ENCODE data around the gene NOS1. TPM values are rescaled to one million over a fixed set of nuclear protein-coding genes. Genes with fewer than 3 reads are reported as not detected.
A peak's percentile ranks its signal among the peaks of the same experiment; 100 is the strongest.

NOS1 gene
- total RNA-seq, 1 experiment from 2014 or later: 131 TPM

GRCh38 chr12:117293510-117293909 lies 67.9 kb downstream of the NOS1 start:
- H3K4me1 ChIP-seq: no peaks in the 10 kb centered on the region
- H3K9me3 ChIP-seq (replicated peaks): peaks cover 10% of the 10 kb centered on the region
- H3K27ac ChIP-seq: no peak overlapping the region
- H3K4me3 ChIP-seq: no peak overlapping the region
- H3K36me3 ChIP-seq: peaks cover 47% of the 10 kb centered on the region
- DNase-seq: no peak
- no peaks in the 10 kb centered on the region for H3K27me3 ChIP-seq

DNA sequence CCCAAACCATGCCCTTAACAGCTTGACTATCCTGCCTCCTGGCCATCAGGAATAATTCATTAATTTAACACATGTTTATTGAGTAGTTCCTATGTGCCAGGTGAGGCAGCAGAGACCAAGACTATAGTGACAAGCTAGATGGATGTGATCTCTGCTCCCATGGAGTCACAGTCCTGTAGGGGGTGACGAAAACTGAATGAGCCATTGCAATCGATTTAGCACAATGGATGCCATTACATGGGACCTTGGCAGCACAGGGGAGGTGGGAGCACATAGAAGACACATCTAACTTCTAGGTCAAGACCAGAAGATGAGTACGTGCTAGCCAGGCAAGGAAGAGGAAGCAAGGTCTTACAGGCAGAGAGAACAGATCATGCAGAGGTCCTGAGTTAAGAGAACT lies 68.7 kb downstream of the NOS1 start:
- no peak overlapping the region for H3K4me3 ChIP-seq
- H3K27ac ChIP-seq: no peak overlapping the region
- DNase-seq: no peak
- peaks cover 52% of the 10 kb centered on the region for H3K36me3 ChIP-seq
- H3K27me3 ChIP-seq: no peaks in the 10 kb centered on the region
- H3K9me3 ChIP-seq (replicated peaks): peaks cover 15% of the 10 kb centered on the region
- H3K4me1 ChIP-seq: no peaks in the 10 kb centered on the region

- peak; percentile 84 to 88 for DNase-seq
- Histone ChIP-seq H3K4me1 (peaks cover 6% of the 10 kb centered on the region), H3K36me3 (peaks cover 59% of the 10 kb centered on the region), H3K9me3 (replicated peaks) (peaks cover 11% of the 10 kb centered on the region; the same call in 1 of the 2 replicates), H3K4me3 (no peak overlapping the region), H3K27ac (peak overlapping the region; percentile 66), H3K27me3 (no peaks in the 10 kb centered on the region)
Measured at GRCh38 chr12:117284140-117284539, 77.3 kb downstream of the NOS1 start.

GRCh38 chr12:117282490-117282889 lies 78.9 kb downstream of the NOS1 start:
- no peak for DNase-seq
- Histone ChIP-seq H3K27me3 (no peaks in the 10 kb centered on the region), H3K36me3 (peaks cover 46% of the 10 kb centered on the region), H3K4me1 (peaks cover 6% of the 10 kb centered on the region), H3K27ac (no peak overlapping the region), H3K9me3 (replicated peaks) (no peaks in the 10 kb centered on the region), H3K4me3 (no peak overlapping the region)

DNA sequence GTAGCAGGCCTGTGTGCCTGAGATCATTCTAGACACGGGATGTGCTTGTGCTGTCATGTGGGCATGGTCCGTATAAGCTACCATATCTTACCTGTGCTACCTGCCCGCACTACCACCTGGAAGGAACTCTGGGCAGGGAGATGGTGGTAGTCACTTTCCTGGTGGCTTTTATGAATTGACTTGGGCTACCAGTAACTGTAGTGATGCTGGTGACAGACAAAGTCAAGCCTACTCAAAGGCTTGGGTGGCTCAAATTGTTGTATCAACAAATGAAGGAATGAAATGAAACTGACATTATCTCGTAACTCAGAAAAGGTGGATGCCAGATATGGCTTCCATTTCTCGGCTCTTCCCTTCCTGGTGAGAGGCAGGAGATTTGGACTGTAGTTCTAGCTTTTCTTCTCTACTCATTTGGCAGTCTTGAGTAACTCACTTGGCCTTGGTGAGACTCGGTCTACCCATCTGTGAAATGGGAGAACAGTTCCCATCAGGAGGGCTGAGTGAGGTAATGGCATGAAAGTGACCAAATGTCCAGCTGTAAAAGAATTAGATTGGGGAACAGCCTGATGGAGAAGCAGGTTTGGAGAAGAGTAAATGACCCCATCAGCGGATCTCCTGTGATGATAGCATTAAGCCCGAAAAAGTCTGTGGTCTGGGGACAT lies 81.3 kb downstream of the NOS1 start:
- DNase-seq: no peak
- Histone ChIP-seq H3K27ac (no peak overlapping the region), H3K9me3 (replicated peaks) (no peaks in the 10 kb centered on the region), H3K4me1 (peaks cover 6% of the 10 kb centered on the region), H3K4me3 (no peak overlapping the region), H3K36me3 (peaks cover 33% of the 10 kb centered on the region), H3K27me3 (no peaks in the 10 kb centered on the region)

DNA sequence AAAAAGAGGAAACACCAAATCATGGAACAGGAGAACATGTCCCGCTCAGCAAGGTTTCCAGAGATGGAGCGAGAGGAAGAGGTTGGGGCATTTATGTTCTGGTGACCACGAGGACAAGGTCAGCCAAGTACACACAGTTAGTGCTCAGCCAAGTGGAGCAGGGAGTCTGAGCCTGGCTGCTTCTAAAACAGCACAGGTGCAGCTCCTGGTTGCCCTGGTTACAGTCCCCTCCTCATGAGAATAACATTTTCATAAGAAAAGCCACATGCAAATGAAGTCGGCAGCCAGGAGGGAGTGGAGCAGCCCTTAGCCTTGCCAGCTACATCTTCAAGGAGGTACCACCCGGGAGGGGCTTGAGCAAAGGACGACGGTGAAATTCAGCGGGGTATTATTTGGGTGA lies 81.8 kb downstream of the NOS1 start:
- Histone ChIP-seq H3K4me3 (no peak overlapping the region), H3K4me1 (peaks cover 6% of the 10 kb centered on the region), H3K36me3 (peaks cover 32% of the 10 kb centered on the region), H3K27me3 (no peaks in the 10 kb centered on the region), H3K27ac (no peak overlapping the region), H3K9me3 (replicated peaks) (no peaks in the 10 kb centered on the region)
- no peak for DNase-seq

- Histone ChIP-seq H3K27ac (no peak overlapping the region), H3K9me3 (replicated peaks) (no peaks in the 10 kb centered on the region), H3K4me3 (no peak overlapping the region)
Measured at GRCh38 chr12:117277875-117278274, 83.6 kb downstream of the NOS1 start.

DNA sequence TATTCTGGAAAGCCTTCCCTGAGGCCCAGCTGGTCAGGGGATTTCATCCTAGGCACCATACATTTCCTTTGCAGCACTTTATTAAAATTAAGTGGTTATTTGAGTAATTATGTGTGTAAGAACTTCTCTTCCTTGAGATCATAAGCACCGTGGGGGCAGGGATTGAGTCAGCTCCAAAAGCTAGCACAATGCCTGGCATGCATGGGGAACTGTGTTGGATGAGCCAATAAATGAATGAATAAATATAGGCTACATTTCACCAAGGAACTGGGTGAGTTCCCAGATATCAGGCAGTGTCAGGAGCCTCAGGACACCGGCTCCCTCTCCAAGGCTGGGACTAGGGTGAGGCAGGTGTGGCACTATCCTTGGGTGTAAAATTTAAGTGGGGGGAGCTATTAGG lies 88.3 kb downstream of the NOS1 start:
- Histone ChIP-seq H3K27me3 (no peaks in the 10 kb centered on the region), H3K27ac (no peak overlapping the region), H3K4me3 (no peak overlapping the region), H3K4me1 (no peaks in the 10 kb centered on the region), H3K36me3 (peaks cover 30% of the 10 kb centered on the region), H3K9me3 (replicated peaks) (no peaks in the 10 kb centered on the region)
- no peak for DNase-seq

More at GRCh38 chr12:117277875-117278274, 83.6 kb downstream of the NOS1 start:
- Histone ChIP-seq H3K4me1 (no peaks in the 10 kb centered on the region), H3K27me3 (no peaks in the 10 kb centered on the region), H3K36me3 (peaks cover 28% of the 10 kb centered on the region)
- no peak for DNase-seq

GRCh38 chr12:117272690-117273089 lies 88.7 kb downstream of the NOS1 start:
- no peaks in the 10 kb centered on the region for H3K9me3 ChIP-seq (replicated peaks)
- no peaks in the 10 kb centered on the region for H3K27me3 ChIP-seq
- no peak overlapping the region for H3K4me3 ChIP-seq
- no peaks in the 10 kb centered on the region for H3K4me1 ChIP-seq
- DNase-seq: no peak
- no peak overlapping the region for H3K27ac ChIP-seq
- H3K36me3 ChIP-seq: peaks cover 33% of the 10 kb centered on the region

DNA sequence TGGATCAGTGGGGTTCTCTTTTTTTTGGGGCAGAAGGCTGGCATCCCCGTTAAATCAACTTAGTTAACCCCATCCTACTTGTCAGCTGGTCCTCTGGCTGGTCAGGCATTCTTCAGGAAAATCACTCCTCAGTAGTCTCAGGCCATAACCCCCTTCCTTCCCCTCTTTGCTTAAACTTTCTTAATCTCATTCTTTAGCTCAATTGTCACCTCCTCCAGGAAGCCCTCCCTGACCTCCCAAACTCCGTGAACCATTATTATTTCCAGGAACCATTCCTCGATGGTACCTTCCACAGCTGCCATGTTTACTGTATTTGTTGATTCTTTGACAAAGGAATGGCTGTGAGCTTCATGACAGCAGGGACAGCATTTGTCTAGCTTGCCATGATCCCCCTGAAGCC lies 98.7 kb downstream of the NOS1 start:
- no peak for DNase-seq
- Histone ChIP-seq H3K4me3 (no peak overlapping the region), H3K27me3 (no peaks in the 10 kb centered on the region), H3K9me3 (replicated peaks) (no peaks in the 10 kb centered on the region), H3K36me3 (peaks cover 45% of the 10 kb centered on the region), H3K4me1 (peaks cover 6% of the 10 kb centered on the region), H3K27ac (no peak overlapping the region)

DNA sequence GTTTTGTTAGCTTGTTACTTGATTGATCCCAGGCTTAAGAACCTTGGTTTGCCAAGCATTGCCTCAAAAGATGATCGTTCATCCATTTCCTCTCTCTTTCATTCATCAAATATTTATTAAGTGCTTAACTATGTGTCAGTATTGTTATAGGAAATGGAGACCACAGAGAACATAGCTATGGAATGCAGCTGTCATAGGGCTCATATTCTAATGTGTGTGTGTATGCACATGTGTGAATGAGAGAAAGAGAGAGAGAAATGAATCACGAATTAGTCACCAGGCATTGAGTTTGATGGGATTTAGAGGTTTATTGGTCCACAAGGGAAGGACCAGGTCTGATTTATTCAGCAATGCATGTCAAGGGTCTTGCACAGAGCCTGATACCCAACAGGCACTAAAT lies 100.2 kb downstream of the NOS1 start:
- Histone ChIP-seq H3K4me3 (no peak overlapping the region), H3K27me3 (no peaks in the 10 kb centered on the region), H3K4me1 (peaks cover 6% of the 10 kb centered on the region), H3K27ac (peak overlapping the region; percentile 60), H3K36me3 (peaks cover 47% of the 10 kb centered on the region), H3K9me3 (replicated peaks) (no peaks in the 10 kb centered on the region)
- DNase-seq: peak; percentile 30 to 72

DNA sequence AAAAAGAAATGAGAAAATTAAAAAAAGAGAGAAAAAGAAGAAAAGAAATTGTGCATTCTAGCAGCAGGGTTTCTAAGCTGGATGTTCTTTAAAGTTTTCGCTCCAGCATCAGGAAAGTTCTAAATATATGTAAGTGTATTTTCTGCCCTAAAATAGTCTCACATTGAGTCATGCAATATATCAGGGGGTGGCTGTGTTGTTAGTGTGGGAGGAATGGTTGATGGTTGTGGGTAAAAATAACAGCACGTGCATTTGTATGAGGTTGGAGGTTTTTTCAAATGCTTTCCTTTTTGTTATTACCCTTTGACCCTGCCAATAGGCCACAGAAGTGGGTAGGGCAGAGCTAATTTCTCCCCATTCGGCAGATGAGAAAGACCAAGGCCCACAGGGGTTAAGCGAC lies 106.0 kb downstream of the NOS1 start:
- H3K27ac ChIP-seq: no peak overlapping the region
- H3K36me3 ChIP-seq: peaks cover 79% of the 10 kb centered on the region
- no peaks in the 10 kb centered on the region for H3K27me3 ChIP-seq
- H3K4me3 ChIP-seq: no peak overlapping the region
- no peak for DNase-seq
- no peaks in the 10 kb centered on the region; the same call in 1 of the 2 replicates for H3K9me3 ChIP-seq (replicated peaks)
- no peaks in the 10 kb centered on the region; the same call in 1 of the 2 replicates for H3K4me1 ChIP-seq

- Histone ChIP-seq H3K4me3 (no peak overlapping the region), H3K4me1 (no peaks in the 10 kb centered on the region), H3K9me3 (replicated peaks) (no peaks in the 10 kb centered on the region), H3K27ac (no peak overlapping the region), H3K36me3 (peaks cover 24% of the 10 kb centered on the region), H3K27me3 (no peaks in the 10 kb centered on the region)
- no peak for DNase-seq
Measured at GRCh38 chr12:117243488-117243887, 117.9 kb downstream of the NOS1 start.

DNA sequence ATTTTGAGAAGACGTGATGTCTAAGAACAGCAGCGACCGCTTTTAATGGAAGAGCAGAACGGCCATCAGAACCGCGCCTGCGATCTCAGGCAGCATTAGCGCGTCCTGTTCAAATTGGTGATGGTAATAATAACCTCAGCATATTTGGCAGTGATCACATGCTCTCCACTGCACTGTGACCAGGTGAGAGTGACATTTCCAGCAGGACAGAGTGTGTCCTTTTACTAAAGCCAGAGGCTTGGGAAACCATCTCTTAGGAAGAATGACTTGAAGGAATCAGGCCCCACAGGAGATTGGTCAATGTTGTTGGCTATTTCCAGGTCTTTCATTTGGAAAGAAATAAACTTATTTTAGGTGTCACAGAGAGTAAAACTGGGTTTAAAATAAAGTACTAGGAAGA lies 119.7 kb downstream of the NOS1 start:
- Histone ChIP-seq H3K4me1 (no peaks in the 10 kb centered on the region), H3K36me3 (peaks cover 24% of the 10 kb centered on the region), H3K27ac (no peak overlapping the region), H3K9me3 (replicated peaks) (no peaks in the 10 kb centered on the region), H3K27me3 (no peaks in the 10 kb centered on the region), H3K4me3 (no peak overlapping the region)
- no peak for DNase-seq

- H3K4me1 ChIP-seq: no peaks in the 10 kb centered on the region
- no peaks in the 10 kb centered on the region for H3K9me3 ChIP-seq (replicated peaks)
- no peak overlapping the region for H3K27ac ChIP-seq
- DNase-seq: no peak
- H3K4me3 ChIP-seq: no peak overlapping the region
- H3K36me3 ChIP-seq: peaks cover 25% of the 10 kb centered on the region
- H3K27me3 ChIP-seq: no peaks in the 10 kb centered on the region
Measured at GRCh38 chr12:117240081-117240755, 121.2 kb downstream of the NOS1 start.
